Colonic mucosa (tissue), 4 donors: ENCODE measurements around the gene OR7C2. TPM values are rescaled to one million over a fixed set of nuclear protein-coding genes. Genes with fewer than 3 reads are reported as not detected.

Experiments
- DNase-seq: peaks from one replicate; pipeline ENCODE4 v3.0.0-alpha.2; 2020
- H3K27ac ChIP-seq: fragments of 200-600 bp; one replicate; pipeline ENCODE4 v1.8.0; 2021
- H3K27me3 ChIP-seq: fragments of 200-600 bp; one replicate; pipeline ENCODE4 v1.8.0; 2021
- H3K36me3 ChIP-seq: fragments of 200-600 bp; one replicate; pipeline ENCODE4 v1.8.0; 2021
- H3K4me1 ChIP-seq: fragments of 200-600 bp; one replicate; pipeline ENCODE4 v1.8.0; 2021; ENCODE audit warnings: mild to moderate bottlenecking
- H3K4me3 ChIP-seq: fragments of 200-600 bp; one replicate; pipeline ENCODE4 v1.8.0; 2021
- H3K9ac ChIP-seq, 2 donors: one replicate each; pipeline ENCODE4 v1.7.0; 2013; ENCODE audit warnings: control low read depth in 2 of 2, low read depth in 2 of 2, low read length in 2 of 2
- H3K9me3 ChIP-seq: fragments of 200-600 bp; one replicate; pipeline ENCODE4 v1.8.0; 2021
- CTCF ChIP-seq: fragments of 200-600 bp; IDR thresholded peaks from one replicate; pipeline ENCODE4 v1.8.0; 2022; ENCODE audit warnings: antibody characterized with exemption, mild to moderate bottlenecking
- intact Hi-C: fragments of 100-400 bp; cut with DNase I; formaldehyde crosslinking; loops from one replicate; pipeline ENCODE4 v1.14.1; 2022
- total RNA-seq, 2 donors: library from RNA; stranded (reverse); fragmentation: NEBNext Ultra II Directional in 1 of 2; extraction: Animal tissue kit (Norgen Biotek cat#: 25700) in 1 of 2; gene quantifications; one replicate each; pipeline ENCODE4 v1.2.1, GENCODE V29; 2021
- donor health status: healthy.
- donor health status: DM: no; HTN: no; CAD: no.
- donor health status: DM: no; HTN: no; CAD: no.

The OR7C2 gene
- total RNA-seq, 2 donors from 2014 or later: not detected

GRCh38 chr19:14950421-14950820, 9.1 kb downstream of the OR7C2 start:
- no peak overlapping the region for H3K9ac ChIP-seq
- no peaks in the 10 kb centered on the region for H3K27me3 ChIP-seq
- no peaks in the 10 kb centered on the region for H3K36me3 ChIP-seq
- H3K4me3 ChIP-seq: no peak overlapping the region
- H3K9me3 ChIP-seq: no peaks in the 10 kb centered on the region
- H3K4me1 ChIP-seq: no peaks in the 10 kb centered on the region
- intact Hi-C loops: no loop called here
- H3K27ac ChIP-seq: no peak overlapping the region
- no peak for DNase-seq
- TF ChIP-seq CTCF: no peak

GRCh38 chr19:14952767-14953166, 11.5 kb downstream of the OR7C2 start:
- no peak overlapping the region for H3K4me3 ChIP-seq
- DNase-seq: no peak

GRCh38 chr19:14954071-14954655, 12.9 kb downstream of the OR7C2 start:
- TF ChIP-seq CTCF: no peak
- intact Hi-C loops: no loop called here
- Histone ChIP-seq H3K27me3 (no peaks in the 10 kb centered on the region), H3K27ac (no peak overlapping the region), H3K4me3 (no peak overlapping the region), H3K4me1 (no peaks in the 10 kb centered on the region), H3K9ac (no peak overlapping the region), H3K9me3 (no peaks in the 10 kb centered on the region), H3K36me3 (no peaks in the 10 kb centered on the region)
- no peak for DNase-seq

More at GRCh38 chr19:14952767-14953166, 11.5 kb downstream of the OR7C2 start:
- no peaks in the 10 kb centered on the region for H3K36me3 ChIP-seq
- no peak overlapping the region for H3K9ac ChIP-seq
- no peaks in the 10 kb centered on the region for H3K4me1 ChIP-seq
- no peak overlapping the region for H3K27ac ChIP-seq
- no peaks in the 10 kb centered on the region for H3K9me3 ChIP-seq
- H3K27me3 ChIP-seq: no peaks in the 10 kb centered on the region
- intact Hi-C loops: no loop called here
- no peak for TF ChIP-seq CTCF

GRCh38 chr19:14957464-14957863, 16.2 kb downstream of the OR7C2 start:
- H3K36me3 ChIP-seq: no peaks in the 10 kb centered on the region

GRCh38 chr19:14959263-14959662, 18.0 kb downstream of the OR7C2 start:
- intact Hi-C loops: no loop called here
- Histone ChIP-seq H3K27ac (no peak overlapping the region), H3K36me3 (no peaks in the 10 kb centered on the region), H3K9me3 (no peaks in the 10 kb centered on the region), H3K27me3 (no peaks in the 10 kb centered on the region), H3K4me1 (no peaks in the 10 kb centered on the region), H3K9ac (no peak overlapping the region), H3K4me3 (no peak overlapping the region)
- DNase-seq: no peak
- TF ChIP-seq CTCF: no peak

More at GRCh38 chr19:14957464-14957863, 16.2 kb downstream of the OR7C2 start:
- no peak overlapping the region for H3K4me3 ChIP-seq
- H3K27me3 ChIP-seq: no peaks in the 10 kb centered on the region
- intact Hi-C loops: no loop called here
- no peak for DNase-seq
- TF ChIP-seq CTCF: no peak
- no peaks in the 10 kb centered on the region for H3K9me3 ChIP-seq
- H3K9ac ChIP-seq: no peak overlapping the region
- H3K27ac ChIP-seq: no peak overlapping the region
- H3K4me1 ChIP-seq: no peaks in the 10 kb centered on the region
